ENCODE measurements around the gene EXOC6. TPM values are rescaled to one million over a fixed set of nuclear protein-coding genes. Genes with fewer than 3 reads are reported as not detected.

EXOC6 gene
- total and polyA plus RNA-seq, 10 of the 15 experiments (the other 5 are each of a cell fraction or from before 2014, with no cell fraction given): 7.6 to 53.8 (median 13.3) TPM

DNA sequence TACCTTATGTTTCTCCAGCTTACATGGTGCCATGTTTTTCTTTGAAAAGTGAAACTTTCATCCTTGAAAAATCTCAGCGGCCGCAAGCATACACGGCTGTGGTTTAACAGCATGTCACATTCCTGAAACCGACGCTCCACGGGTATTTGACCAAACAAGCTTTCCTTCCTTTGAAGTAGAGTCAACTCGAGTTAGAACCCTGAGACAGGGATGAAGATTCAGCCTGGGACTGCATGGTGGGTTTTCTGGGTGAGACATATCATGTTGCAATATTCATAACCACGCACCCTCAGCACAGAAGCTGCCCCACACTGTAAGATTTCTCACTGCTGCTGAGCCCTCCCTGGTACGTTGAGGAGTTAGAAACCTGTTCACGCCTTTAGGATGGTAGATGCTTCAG lies 233.5 kb downstream of the EXOC6 start (continued):
- TF ChIP-seq ZNF217 (IDR thresholded peaks at IDR 0.05): no peak

DNA sequence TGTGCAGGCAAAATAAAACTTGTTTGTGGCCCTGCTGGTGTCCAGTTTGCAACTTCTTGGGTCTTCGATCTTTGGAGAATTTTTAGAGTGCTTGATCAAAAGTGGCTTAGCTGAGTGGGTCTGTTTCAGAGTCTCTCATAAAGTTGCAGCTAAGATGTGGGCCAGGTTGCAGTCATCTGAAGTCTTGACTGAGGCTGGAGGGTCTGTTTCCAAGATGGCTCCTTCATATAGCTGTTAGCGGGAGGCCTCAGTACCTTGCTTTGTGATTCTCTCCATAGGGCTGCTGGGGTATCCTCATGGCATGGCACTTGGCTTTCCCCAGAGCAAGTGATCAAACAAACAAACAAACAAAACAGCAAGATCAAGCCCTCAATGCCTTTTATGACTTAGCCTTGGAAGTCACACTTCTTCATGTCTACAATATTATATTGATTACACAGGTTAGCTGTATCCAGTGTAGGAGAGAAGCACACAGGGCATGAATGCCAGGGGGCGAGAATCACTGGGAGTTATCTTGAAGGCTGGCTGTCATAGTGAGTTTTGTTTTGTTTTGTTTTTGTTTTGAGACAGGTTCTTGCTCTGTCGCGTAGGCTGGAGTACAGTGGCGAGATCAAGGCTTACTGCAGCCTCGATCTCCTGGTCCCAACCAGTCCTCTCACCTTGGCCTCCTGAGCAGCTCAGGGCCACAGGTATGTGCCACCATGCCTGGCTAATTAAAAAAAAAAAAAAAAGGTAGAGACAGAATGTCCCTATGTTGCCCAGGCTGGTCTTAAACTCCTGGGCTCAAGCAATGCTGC lies 235.6 kb downstream of the EXOC6 start:
- in situ Hi-C loops (cut with MboI) (loop anchor here (5.0 kb wide), 2 partner anchors 208 to 268 kb away; no protein-coding TSS in a partner anchor), intact Hi-C loops (cut with micrococcal nuclease; ENCODE audit: unreplicated experiment) (loop anchor here (5.0 kb wide), 1 partner anchor 117 kb away; no protein-coding TSS in a partner anchor)
- H3K4me2 ChIP-seq (ENCODE audit: control insufficient read depth, insufficient read depth): no peak overlapping the region
- WGBS (ENCODE audit: insufficient coverage, insufficient replicate concordance, low lambda C conversion rate, missing lambda C conversion rate): 60% methylated on average over 7 of the region's 7 CpGs
- peaks cover 0 to 1% of the 10 kb centered on the region in 2 experiments; a peak in 2 of 4 replicates for H3K27me3 ChIP-seq (replicated peaks in 1 of 2; ENCODE audit: control insufficient read depth in 2 of 2, insufficient read depth in 2 of 2, low read length in 1 of 2)
- ChIA-PET RAD21 (ENCODE audit: unreplicated experiment) (no interaction called here), POLR2A (no interaction called here), CTCF (interaction anchor here (6.3 kb wide), 1 partner anchor 268 kb away, joined by 44 read pairs; no protein-coding TSS in a partner anchor), SMC1A (ENCODE audit: uncharacterized antibody, unreplicated experiment) (interaction anchor here (2.7 kb wide), 1 partner anchor 31 kb away, joined by 11 read pairs; no protein-coding TSS in a partner anchor)
- DNase-seq (ENCODE audit: low read depth, low spot score): no peak
- no peak overlapping the region for H3K9ac ChIP-seq (ENCODE audit: control insufficient read depth, insufficient read depth, low read length)
- no peaks in the 10 kb centered on the region for H3K36me3 ChIP-seq (ENCODE audit: control insufficient read depth in 2 of 2, insufficient read depth in 2 of 2, low read length in 1 of 2)
- H4K20me1 ChIP-seq (ENCODE audit: control insufficient read depth, insufficient read depth): no peaks in the 10 kb centered on the region
- peaks cover 5% of the 10 kb centered on the region; the same call in 1 of the 2 replicates for H3K4me1 ChIP-seq (ENCODE audit: control insufficient read depth, insufficient read depth, low read length)
- no peak for ATAC-seq
- no peak overlapping the region for H3K4me3 ChIP-seq
- H3K79me2 ChIP-seq (ENCODE audit: control insufficient read depth, insufficient read depth, low read length): no peaks in the 10 kb centered on the region
- no TSS peak for BruUV-seq (replicated peaks)
- H2AFZ ChIP-seq (ENCODE audit: control insufficient read depth, low read depth, low read length): no peak overlapping the region
- no peak overlapping the region for H3K27ac ChIP-seq (ENCODE audit: control insufficient read depth, insufficient read depth)
- no peaks in the 10 kb centered on the region for H3K9me3 ChIP-seq (replicated peaks; ENCODE audit: control insufficient read depth, insufficient read depth, low read length)
- FAIRE-seq: no peak
- TF ChIP-seq, protein P1, sequence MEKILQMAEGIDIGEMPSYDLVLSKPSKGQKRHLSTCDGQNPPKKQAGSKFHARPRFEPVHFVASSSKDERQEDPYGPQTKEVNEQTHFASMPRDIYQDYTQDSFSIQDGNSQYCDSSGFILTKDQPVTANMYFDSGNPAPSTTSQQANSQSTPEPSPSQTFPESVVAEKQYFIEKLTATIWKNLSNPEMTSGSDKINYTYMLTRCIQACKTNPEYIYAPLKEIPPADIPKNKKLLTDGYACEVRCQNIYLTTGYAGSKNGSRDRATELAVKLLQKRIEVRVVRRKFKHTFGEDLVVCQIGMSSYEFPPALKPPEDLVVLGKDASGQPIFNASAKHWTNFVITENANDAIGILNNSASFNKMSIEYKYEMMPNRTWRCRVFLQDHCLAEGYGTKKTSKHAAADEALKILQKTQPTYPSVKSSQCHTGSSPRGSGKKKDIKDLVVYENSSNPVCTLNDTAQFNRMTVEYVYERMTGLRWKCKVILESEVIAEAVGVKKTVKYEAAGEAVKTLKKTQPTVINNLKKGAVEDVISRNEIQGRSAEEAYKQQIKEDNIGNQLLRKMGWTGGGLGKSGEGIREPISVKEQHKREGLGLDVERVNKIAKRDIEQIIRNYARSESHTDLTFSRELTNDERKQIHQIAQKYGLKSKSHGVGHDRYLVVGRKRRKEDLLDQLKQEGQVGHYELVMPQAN (conservative IDR thresholded peaks at IDR 0.05): no peak
- TF ChIP-seq, protein P2, sequence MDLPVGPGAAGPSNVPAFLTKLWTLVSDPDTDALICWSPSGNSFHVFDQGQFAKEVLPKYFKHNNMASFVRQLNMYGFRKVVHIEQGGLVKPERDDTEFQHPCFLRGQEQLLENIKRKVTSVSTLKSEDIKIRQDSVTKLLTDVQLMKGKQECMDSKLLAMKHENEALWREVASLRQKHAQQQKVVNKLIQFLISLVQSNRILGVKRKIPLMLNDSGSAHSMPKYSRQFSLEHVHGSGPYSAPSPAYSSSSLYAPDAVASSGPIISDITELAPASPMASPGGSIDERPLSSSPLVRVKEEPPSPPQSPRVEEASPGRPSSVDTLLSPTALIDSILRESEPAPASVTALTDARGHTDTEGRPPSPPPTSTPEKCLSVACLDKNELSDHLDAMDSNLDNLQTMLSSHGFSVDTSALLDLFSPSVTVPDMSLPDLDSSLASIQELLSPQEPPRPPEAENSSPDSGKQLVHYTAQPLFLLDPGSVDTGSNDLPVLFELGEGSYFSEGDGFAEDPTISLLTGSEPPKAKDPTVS (IDR thresholded peaks at IDR 0.05; ENCODE audit: low read depth, low read length): no peak
- TF ChIP-seq, protein P3, sequence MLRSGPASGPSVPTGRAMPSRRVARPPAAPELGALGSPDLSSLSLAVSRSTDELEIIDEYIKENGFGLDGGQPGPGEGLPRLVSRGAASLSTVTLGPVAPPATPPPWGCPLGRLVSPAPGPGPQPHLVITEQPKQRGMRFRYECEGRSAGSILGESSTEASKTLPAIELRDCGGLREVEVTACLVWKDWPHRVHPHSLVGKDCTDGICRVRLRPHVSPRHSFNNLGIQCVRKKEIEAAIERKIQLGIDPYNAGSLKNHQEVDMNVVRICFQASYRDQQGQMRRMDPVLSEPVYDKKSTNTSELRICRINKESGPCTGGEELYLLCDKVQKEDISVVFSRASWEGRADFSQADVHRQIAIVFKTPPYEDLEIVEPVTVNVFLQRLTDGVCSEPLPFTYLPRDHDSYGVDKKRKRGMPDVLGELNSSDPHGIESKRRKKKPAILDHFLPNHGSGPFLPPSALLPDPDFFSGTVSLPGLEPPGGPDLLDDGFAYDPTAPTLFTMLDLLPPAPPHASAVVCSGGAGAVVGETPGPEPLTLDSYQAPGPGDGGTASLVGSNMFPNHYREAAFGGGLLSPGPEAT (IDR thresholded peaks at IDR 0.05; ENCODE audit: low read depth): no peak
- TF ChIP-seq NRF1 (conservative IDR thresholded peaks at IDR 0.05; ENCODE audit: low read depth, low read length) (no peak), TCF7 (IDR thresholded peaks at IDR 0.05; ENCODE audit: borderline replicate concordance) (no peak), NFIC (IDR thresholded peaks at IDR 0.05; ENCODE audit: low read depth, low read length) (no peak)
- TF ChIP-seq, protein P4, sequence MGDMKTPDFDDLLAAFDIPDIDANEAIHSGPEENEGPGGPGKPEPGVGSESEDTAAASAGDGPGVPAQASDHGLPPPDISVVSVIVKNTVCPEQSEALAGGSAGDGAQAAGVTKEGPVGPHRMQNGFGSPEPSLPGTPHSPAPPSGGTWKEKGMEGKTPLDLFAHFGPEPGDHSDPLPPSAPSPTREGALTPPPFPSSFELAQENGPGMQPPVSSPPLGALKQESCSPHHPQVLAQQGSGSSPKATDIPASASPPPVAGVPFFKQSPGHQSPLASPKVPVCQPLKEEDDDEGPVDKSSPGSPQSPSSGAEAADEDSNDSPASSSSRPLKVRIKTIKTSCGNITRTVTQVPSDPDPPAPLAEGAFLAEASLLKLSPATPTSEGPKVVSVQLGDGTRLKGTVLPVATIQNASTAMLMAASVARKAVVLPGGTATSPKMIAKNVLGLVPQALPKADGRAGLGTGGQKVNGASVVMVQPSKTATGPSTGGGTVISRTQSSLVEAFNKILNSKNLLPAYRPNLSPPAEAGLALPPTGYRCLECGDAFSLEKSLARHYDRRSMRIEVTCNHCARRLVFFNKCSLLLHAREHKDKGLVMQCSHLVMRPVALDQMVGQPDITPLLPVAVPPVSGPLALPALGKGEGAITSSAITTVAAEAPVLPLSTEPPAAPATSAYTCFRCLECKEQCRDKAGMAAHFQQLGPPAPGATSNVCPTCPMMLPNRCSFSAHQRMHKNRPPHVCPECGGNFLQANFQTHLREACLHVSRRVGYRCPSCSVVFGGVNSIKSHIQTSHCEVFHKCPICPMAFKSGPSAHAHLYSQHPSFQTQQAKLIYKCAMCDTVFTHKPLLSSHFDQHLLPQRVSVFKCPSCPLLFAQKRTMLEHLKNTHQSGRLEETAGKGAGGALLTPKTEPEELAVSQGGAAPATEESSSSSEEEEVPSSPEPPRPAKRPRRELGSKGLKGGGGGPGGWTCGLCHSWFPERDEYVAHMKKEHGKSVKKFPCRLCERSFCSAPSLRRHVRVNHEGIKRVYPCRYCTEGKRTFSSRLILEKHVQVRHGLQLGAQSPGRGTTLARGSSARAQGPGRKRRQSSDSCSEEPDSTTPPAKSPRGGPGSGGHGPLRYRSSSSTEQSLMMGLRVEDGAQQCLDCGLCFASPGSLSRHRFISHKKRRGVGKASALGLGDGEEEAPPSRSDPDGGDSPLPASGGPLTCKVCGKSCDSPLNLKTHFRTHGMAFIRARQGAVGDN (IDR thresholded peaks at IDR 0.05): no peak
- TF ChIP-seq, protein P5, sequence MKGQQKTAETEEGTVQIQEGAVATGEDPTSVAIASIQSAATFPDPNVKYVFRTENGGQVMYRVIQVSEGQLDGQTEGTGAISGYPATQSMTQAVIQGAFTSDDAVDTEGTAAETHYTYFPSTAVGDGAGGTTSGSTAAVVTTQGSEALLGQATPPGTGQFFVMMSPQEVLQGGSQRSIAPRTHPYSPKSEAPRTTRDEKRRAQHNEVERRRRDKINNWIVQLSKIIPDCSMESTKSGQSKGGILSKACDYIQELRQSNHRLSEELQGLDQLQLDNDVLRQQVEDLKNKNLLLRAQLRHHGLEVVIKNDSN (IDR thresholded peaks at IDR 0.05; ENCODE audit: borderline replicate concordance, extremely low read length, insufficient read depth, low read depth, low read length): no peak
